GM08714 (cell line): ENCODE measurements around the gene PARD6B.

Source experiments
- H3K4me3 ChIP-seq: fragments of 200-500 bp; sonication (Bioruptor generic); 2 replicates; pipeline ENCODE4 v1.5.1; 2014; ENCODE audit warnings: mild to moderate bottlenecking, low read length, inconsistent platforms
- ZNF274 ChIP-seq: IDR thresholded peaks from 2 replicates; pipeline ENCODE4 v1.6.1; 2012; ENCODE audit warnings: mild to moderate bottlenecking, low read depth, low read length

Gene PARD6B

GRCh38 chr20:50734730-50735679, 3.6 kb downstream of the PARD6B start:
- no peak for TF ChIP-seq ZNF274
- no peak overlapping the region for H3K4me3 ChIP-seq

- H3K4me3 ChIP-seq = no peak overlapping the region
- no peak for TF ChIP-seq ZNF274
These were observed 4.4 kb downstream of the PARD6B start for GRCh38 chr20:50735813-50736212.

GRCh38 chr20:50737352-50737751, 6.0 kb downstream of the PARD6B start:
- no peak for TF ChIP-seq ZNF274

GRCh38 chr20:50743087-50743486, 11.7 kb downstream of the PARD6B start:
- no peak overlapping the region for H3K4me3 ChIP-seq
- TF ChIP-seq ZNF274 = no peak

More at GRCh38 chr20:50737352-50737751, 6.0 kb downstream of the PARD6B start:
- no peak overlapping the region for H3K4me3 ChIP-seq

GRCh38 chr20:50744143-50744792, 12.9 kb downstream of the PARD6B start:
- TF ChIP-seq ZNF274 = no peak
- H3K4me3 ChIP-seq = no peak overlapping the region

- H3K4me3 ChIP-seq = no peak overlapping the region
- no peak for TF ChIP-seq ZNF274
These were observed 14.3 kb downstream of the PARD6B start for GRCh38 chr20:50745634-50746137.

GRCh38 chr20:50746138-50746940, 15.0 kb downstream of the PARD6B start:
- TF ChIP-seq ZNF274 = no peak
- H3K4me3 ChIP-seq = no peak overlapping the region

- TF ChIP-seq ZNF274 = no peak
These were observed 15.9 kb downstream of the PARD6B start for GRCh38 chr20:50747275-50747674.

GRCh38 chr20:50750145-50750671, 18.8 kb downstream of the PARD6B start:
- TF ChIP-seq ZNF274 = no peak
- no peak overlapping the region for H3K4me3 ChIP-seq

More at GRCh38 chr20:50747275-50747674, 15.9 kb downstream of the PARD6B start:
- H3K4me3 ChIP-seq = no peak overlapping the region

GRCh38 chr20:50753152-50753551, 21.8 kb downstream of the PARD6B start:
- no peak for TF ChIP-seq ZNF274
- H3K4me3 ChIP-seq = no peak overlapping the region

- no peak overlapping the region for H3K4me3 ChIP-seq
- TF ChIP-seq ZNF274 = no peak
These were observed 23.0 kb downstream of the PARD6B start for GRCh38 chr20:50754420-50754819.

GRCh38 chr20:50756447-50756846, 25.1 kb downstream of the PARD6B start:
- H3K4me3 ChIP-seq = no peak overlapping the region

GRCh38 chr20:50758469-50758868, 27.1 kb downstream of the PARD6B start:
- TF ChIP-seq ZNF274 = no peak
- H3K4me3 ChIP-seq = no peak overlapping the region

More at GRCh38 chr20:50756447-50756846, 25.1 kb downstream of the PARD6B start:
- TF ChIP-seq ZNF274 = no peak

- no peak overlapping the region for H3K4me3 ChIP-seq
- no peak for TF ChIP-seq ZNF274
These were observed 27.6 kb downstream of the PARD6B start for GRCh38 chr20:50758992-50759391.

GRCh38 chr20:50759678-50760077, 28.3 kb downstream of the PARD6B start:
- no peak for TF ChIP-seq ZNF274
- no peak overlapping the region for H3K4me3 ChIP-seq
